Karpas-422 (cell line): ENCODE results near the gene WFDC12. TPM values are rescaled to one million over a fixed set of nuclear protein-coding genes. Genes with fewer than 3 reads are reported as not detected.
"Not testable (repeated sequence)": the region's sequence is repeated elsewhere in the genome, so short reads cannot be mapped to it uniquely, and the experiment has no call there.

Experiments
- DNase-seq: peaks from one replicate; pipeline ENCODE4 v3.0.0-alpha.2; 2015
- H2AFZ ChIP-seq: fragments of 200-600 bp; sonication (generic); 2 replicates; pipeline ENCODE4 v1.6.1; 2014; ENCODE audit warnings: antibody characterized with exemption, low read length, mixed read lengths
- H3K27ac ChIP-seq: fragments of 200-600 bp; sonication (generic); 2 replicates; pipeline ENCODE4 v1.5.1; 2014; ENCODE audit warnings: mild to moderate bottlenecking, low read length, moderate library complexity
- H3K27me3 ChIP-seq: fragments of 200-600 bp; sonication (generic); 2 replicates; pipeline ENCODE4 v1.6.1; 2014; ENCODE audit warnings: low read length, mixed read lengths
- H3K36me3 ChIP-seq: fragments of 200-600 bp; sonication (generic); 2 replicates; pipeline ENCODE4 v1.6.1; 2014; ENCODE audit warnings: low read length, mixed read lengths; ENCODE audit not compliant: insufficient read depth
- H3K4me1 ChIP-seq: fragments of 200-600 bp; sonication (generic); 2 replicates; pipeline ENCODE4 v1.6.1; 2014; ENCODE audit warnings: mild to moderate bottlenecking, low read length, mixed read lengths
- H3K4me2 ChIP-seq: fragments of 200-600 bp; sonication (generic); 2 replicates; pipeline ENCODE4 v1.6.1; 2014; ENCODE audit warnings: low read length, low read depth, mild to moderate bottlenecking; ENCODE audit not compliant: poor library complexity, severe bottlenecking
- H3K4me3 ChIP-seq: fragments of 200-600 bp; sonication (generic); 2 replicates; pipeline ENCODE4 v1.5.1; 2014; ENCODE audit warnings: mild to moderate bottlenecking, antibody characterized with exemption, low read length, mixed read lengths
- H3K79me2 ChIP-seq: fragments of 200-600 bp; sonication (generic); 2 replicates; pipeline ENCODE4 v1.6.1; 2014; ENCODE audit warnings: mild to moderate bottlenecking, low read length, mixed read lengths
- H3K9ac ChIP-seq: fragments of 200-600 bp; sonication (generic); 2 replicates; pipeline ENCODE4 v1.6.0; 2014; ENCODE audit warnings: low read length
- H3K9me2 ChIP-seq: fragments of 200-600 bp; sonication (generic), shearing (Covaris generic); replicated peaks from 2 replicates; pipeline ENCODE4 v1.6.0; 2014; ENCODE audit warnings: mild to moderate bottlenecking, low read length, moderate library complexity; ENCODE audit not compliant: insufficient read depth
- H3K9me3 ChIP-seq: fragments of 300-700, 200-600 bp; sonication (generic); 2 replicates; pipeline ENCODE4 v1.6.1; 2014; ENCODE audit warnings: low read length, mixed read lengths
- H4K20me1 ChIP-seq: fragments of 200-600 bp; sonication (generic); 2 replicates; pipeline ENCODE4 v1.6.1; 2014; ENCODE audit warnings: mild to moderate bottlenecking, antibody characterized with exemption, low read length, low read depth; ENCODE audit not compliant: insufficient read depth
- total RNA-seq: library from RNA; depleted of rRNA; stranded (reverse); fragments of >200 nt; shearing (Covaris generic); gene quantifications from 2 replicates; pipeline ENCODE4 v1.2.3, GENCODE V29; 2014; ENCODE audit warnings: low replicate concordance

The WFDC12 gene
- total RNA-seq, 1 experiment from 2014 or later = not detected

DNA sequence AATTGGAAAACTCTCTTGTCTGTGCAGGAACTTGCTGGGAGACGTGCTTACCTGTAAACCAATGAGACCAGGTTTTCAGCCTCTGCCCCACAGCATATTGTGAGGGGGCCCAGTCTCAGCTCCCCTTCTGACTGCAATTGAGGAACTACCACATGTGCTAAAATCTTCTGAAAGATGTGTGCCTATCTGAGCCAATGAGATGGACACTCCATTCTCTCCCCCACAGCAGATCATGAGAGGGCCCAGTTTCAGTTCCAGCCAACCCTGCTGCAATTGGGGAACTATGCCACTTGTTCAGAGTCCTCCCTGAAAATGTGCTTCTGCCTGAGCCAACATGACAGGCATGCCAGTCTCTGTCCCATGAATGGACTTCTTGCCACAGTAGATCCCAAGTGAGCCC is 29.5 kb upstream of the WFDC12 start:
- Histone ChIP-seq H3K27ac (no peak overlapping the region), H4K20me1 (no peaks in the 10 kb centered on the region), H3K36me3 (no peaks in the 10 kb centered on the region), H3K9me2 (no peaks in the 10 kb centered on the region), H3K9ac (no peak overlapping the region), H3K4me3 (no peak overlapping the region), H3K4me2 (no peak overlapping the region), H3K79me2 (no peaks in the 10 kb centered on the region), H3K27me3 (no peaks in the 10 kb centered on the region), H3K4me1 (no peaks in the 10 kb centered on the region), H2AFZ (no peak overlapping the region), H3K9me3 (no peaks in the 10 kb centered on the region)
- DNase-seq = peak; percentile 43

DNA sequence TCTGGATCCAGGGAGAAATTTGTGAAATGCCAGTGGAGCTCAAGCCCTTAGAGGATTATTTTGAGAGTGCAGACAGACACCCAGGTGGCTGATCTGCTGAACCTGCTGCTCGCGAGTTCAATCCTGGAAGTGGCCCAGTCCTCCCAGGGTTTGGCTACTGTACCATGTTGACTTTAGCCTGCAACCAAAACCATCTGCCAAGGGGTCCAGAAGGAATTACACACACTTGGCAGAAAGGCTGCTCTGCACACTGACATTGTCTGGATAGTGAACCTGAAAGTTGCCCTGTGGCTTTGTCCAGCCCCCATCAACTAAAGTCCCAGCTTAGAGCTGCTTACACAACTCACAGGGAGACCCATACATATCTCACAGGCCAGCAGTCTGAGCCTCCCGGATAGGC is 28.9 kb upstream of the WFDC12 start:
- Histone ChIP-seq H3K9me2 (no peaks in the 10 kb centered on the region), H3K27ac (no peak overlapping the region), H4K20me1 (no peaks in the 10 kb centered on the region), H3K9ac (no peak overlapping the region), H3K36me3 (no peaks in the 10 kb centered on the region), H3K9me3 (no peaks in the 10 kb centered on the region), H3K4me2 (no peak overlapping the region), H2AFZ (no peak overlapping the region), H3K79me2 (no peaks in the 10 kb centered on the region), H3K4me3 (no peak overlapping the region), H3K4me1 (no peaks in the 10 kb centered on the region), H3K27me3 (no peaks in the 10 kb centered on the region)
- no peak for DNase-seq

DNA sequence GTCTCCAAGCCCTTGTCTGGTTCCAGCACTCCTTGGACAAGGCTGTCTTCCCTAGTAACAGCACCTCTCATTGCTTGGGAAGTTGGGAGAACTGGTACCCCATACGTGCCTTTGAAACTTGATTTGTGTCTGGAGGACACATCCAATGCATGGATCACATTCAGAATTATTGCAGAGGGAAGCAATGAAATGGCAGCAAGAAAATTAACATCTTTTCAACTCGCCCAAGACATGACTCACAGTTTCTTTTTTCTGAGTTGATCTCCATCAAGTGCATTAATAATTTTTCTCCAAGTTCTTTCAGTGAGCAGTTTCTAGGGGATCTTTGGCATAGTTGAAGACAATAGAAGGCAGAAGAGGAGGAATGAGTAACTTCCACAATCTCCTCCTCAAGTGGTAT is 28.1 kb upstream of the WFDC12 start:
- no peaks in the 10 kb centered on the region for H3K36me3 ChIP-seq
- H4K20me1 ChIP-seq = no peaks in the 10 kb centered on the region
- H2AFZ ChIP-seq = no peak overlapping the region
- no peak for DNase-seq
- no peaks in the 10 kb centered on the region for H3K4me1 ChIP-seq
- H3K79me2 ChIP-seq = no peaks in the 10 kb centered on the region
- no peaks in the 10 kb centered on the region for H3K9me2 ChIP-seq
- H3K27ac ChIP-seq = no peak overlapping the region
- no peak overlapping the region for H3K4me2 ChIP-seq
- no peak overlapping the region for H3K9ac ChIP-seq
- H3K9me3 ChIP-seq = no peaks in the 10 kb centered on the region
- no peak overlapping the region for H3K4me3 ChIP-seq
- H3K27me3 ChIP-seq = no peaks in the 10 kb centered on the region

DNA sequence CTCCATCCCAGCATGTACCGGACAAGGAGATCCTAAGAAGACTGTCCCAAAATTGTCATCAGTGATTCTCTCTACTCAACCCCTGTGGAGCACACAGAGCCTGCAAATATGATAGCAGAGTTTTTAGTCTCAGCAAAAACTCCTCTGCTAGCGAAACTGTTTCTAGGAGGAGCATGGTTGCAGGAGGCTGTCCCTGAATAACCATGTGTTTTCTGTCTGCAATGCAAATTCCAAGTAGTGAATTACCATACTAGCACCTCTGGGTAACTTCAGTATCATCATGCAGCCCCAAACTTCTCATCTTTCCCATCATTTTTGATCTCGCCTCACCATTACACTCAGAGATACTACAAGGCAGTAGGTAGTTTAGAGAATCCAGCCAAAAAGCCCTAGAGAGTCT is 24.8 kb upstream of the WFDC12 start:
- no peaks in the 10 kb centered on the region for H3K36me3 ChIP-seq
- H3K9me2 ChIP-seq = no peaks in the 10 kb centered on the region
- H3K4me2 ChIP-seq = no peak overlapping the region
- H3K79me2 ChIP-seq = no peaks in the 10 kb centered on the region
- no peak overlapping the region for H3K4me3 ChIP-seq
- no peaks in the 10 kb centered on the region for H3K4me1 ChIP-seq
- H3K27ac ChIP-seq = no peak overlapping the region
- no peaks in the 10 kb centered on the region for H4K20me1 ChIP-seq
- H2AFZ ChIP-seq = no peak overlapping the region
- H3K9ac ChIP-seq = no peak overlapping the region
- no peaks in the 10 kb centered on the region for H3K9me3 ChIP-seq
- no peaks in the 10 kb centered on the region for H3K27me3 ChIP-seq
- DNase-seq = no peak

DNA sequence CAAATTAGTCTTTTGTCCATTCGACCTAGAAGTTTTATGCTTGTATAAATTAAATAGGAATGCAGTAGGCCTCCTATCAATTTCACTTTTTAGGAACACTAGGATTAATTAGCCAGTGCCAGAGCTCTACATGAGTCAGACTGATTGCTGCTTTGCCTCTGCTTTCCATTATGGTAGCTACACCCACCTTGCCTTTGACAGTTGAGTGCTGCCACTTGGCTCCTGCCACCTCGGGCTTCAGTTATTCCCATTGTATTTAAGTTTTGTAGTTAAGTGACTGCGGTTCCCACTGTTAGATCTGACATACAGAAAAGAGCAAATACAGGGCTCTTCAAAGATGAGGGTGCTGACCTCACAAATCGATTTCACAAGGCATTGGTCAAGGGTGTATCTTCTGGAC is 16.6 kb upstream of the WFDC12 start:
- no peak overlapping the region for H3K27ac ChIP-seq
- no peaks in the 10 kb centered on the region for H4K20me1 ChIP-seq
- DNase-seq = no peak
- no peaks in the 10 kb centered on the region for H3K4me1 ChIP-seq
- H3K4me3 ChIP-seq = no peak overlapping the region
- no peaks in the 10 kb centered on the region for H3K9me3 ChIP-seq
- H3K27me3 ChIP-seq = no peaks in the 10 kb centered on the region
- no peaks in the 10 kb centered on the region for H3K79me2 ChIP-seq
- H3K4me2 ChIP-seq = no peak overlapping the region
- no peaks in the 10 kb centered on the region for H3K36me3 ChIP-seq
- H2AFZ ChIP-seq = no peak overlapping the region
- H3K9me2 ChIP-seq = no peaks in the 10 kb centered on the region
- no peak overlapping the region for H3K9ac ChIP-seq

DNA sequence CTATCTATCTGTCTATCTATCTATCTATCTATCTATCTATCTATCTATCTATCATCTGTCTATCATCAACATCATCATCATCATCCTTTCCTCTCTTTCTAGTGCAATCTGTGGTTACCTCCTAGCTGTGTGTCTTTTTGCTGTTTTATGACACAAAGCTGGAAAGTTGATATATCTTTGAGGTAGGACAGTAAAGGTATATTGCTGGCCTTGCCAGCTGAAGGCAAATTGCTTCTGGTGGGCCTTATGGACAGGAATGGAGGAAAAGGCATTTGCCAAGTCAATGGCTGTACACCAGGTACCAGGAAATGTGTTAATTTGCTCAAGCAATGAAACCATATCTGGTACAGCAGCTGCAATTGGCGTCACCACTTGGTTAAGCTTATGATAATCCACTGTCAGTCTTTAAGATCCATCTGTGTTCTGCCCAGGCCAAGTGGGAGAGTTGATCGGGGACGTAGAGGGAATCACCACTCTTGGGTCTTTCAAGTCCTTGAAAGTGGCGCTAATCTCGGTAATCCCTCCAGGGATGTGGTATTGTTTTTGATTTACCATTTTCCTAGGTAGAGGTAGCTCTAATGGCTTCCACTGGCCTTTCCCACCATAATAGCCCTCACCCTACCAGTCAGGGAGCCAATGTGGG is 15.6 kb upstream of the WFDC12 start:
- not testable (repeated sequence) for H3K9me3 ChIP-seq, H3K27me3 ChIP-seq, DNase-seq, H3K4me2 ChIP-seq, H3K79me2 ChIP-seq, H3K4me3 ChIP-seq, H3K36me3 ChIP-seq, H3K4me1 ChIP-seq, H3K27ac ChIP-seq, H3K9ac ChIP-seq, H2AFZ ChIP-seq, H3K9me2 ChIP-seq, H4K20me1 ChIP-seq

DNA sequence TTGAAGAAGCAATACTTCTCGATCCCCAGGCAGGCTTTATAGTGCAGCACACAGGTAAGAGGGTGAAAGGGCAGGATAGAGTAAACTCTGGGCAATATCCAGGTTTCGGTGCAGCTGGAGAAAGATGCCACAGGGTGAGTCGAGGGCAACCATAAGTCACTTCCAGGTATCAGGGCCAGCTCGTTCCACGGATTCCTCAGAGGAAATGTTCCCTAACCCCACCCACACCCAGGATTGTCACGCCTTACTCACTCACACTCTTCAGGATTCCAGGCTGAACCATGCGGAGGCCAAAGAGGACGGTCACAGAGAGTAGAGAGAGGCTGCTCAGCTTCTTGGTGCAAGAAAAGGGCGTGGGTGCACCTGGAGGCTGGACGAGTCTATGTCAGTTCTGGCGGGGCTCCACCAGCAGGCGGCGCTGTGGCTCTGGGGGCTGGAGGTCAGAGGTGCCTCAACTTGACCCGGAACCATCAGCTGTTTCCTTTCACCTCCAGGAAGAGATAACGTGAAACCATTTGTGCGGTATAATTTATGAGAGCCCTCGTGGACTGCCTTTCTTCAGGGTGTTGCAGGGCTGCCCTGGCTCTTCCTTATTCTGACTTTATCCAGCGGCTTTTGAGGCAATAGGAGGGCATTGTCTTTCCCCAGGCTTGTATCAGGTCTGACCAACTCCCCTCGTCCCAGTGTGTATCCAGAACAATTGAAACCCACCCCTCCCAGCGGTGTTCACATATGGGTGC is 14.5 kb upstream of the WFDC12 start:
- Histone ChIP-seq H3K9me2 (no peaks in the 10 kb centered on the region), H3K4me3 (no peak overlapping the region), H3K4me2 (no peak overlapping the region), H3K9me3 (no peaks in the 10 kb centered on the region), H3K27ac (no peak overlapping the region), H4K20me1 (no peaks in the 10 kb centered on the region), H2AFZ (peak overlapping the region; percentile 71; the same call in 1 of the 2 replicates), H3K79me2 (no peaks in the 10 kb centered on the region), H3K36me3 (no peaks in the 10 kb centered on the region), H3K4me1 (no peaks in the 10 kb centered on the region), H3K9ac (no peak overlapping the region), H3K27me3 (0 out of 2 replicates have a peak, but pooled peaks cover 2% of the 10 kb centered on the region)
- peak; percentile 89 for DNase-seq

DNA sequence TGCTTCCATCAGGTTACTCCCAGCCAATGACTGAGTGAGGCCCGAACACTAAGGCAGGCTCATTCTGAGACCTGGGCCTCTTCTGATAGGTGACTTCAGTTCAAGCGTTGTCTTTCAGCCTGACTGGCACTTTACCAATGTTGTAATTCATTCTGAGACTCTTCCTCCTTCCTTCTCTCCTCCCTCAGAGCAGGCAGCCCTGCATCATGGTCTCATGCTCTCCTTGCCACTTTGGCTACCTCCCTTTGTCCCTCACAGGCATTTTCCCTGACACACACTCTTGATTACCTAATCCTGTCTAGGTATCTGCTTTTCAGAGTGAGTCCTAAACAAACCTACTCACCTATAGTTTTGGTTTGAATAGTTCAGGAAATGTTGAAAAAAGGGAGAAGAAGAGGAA is 12.6 kb upstream of the WFDC12 start:
- no peaks in the 10 kb centered on the region for H3K79me2 ChIP-seq
- H3K27ac ChIP-seq = no peak overlapping the region
- no peak overlapping the region for H3K9ac ChIP-seq
- DNase-seq = no peak
- H3K27me3 ChIP-seq = 0 out of 2 replicates have a peak, but pooled peaks cover 2% of the 10 kb centered on the region
- no peaks in the 10 kb centered on the region for H3K4me1 ChIP-seq
- H3K4me2 ChIP-seq = no peak overlapping the region
- no peaks in the 10 kb centered on the region for H3K9me3 ChIP-seq
- no peaks in the 10 kb centered on the region for H3K36me3 ChIP-seq
- no peak overlapping the region for H3K4me3 ChIP-seq
- no peaks in the 10 kb centered on the region for H3K9me2 ChIP-seq
- H2AFZ ChIP-seq = no peak overlapping the region
- H4K20me1 ChIP-seq = no peaks in the 10 kb centered on the region
